GM10847 (cell line): Measurements from ENCODE around the gene TBC1D10A.

Experiments used
- POLR2A ChIP-seq: IDR thresholded peaks from 2 replicates; pipeline ENCODE4 v1.6.1; 2011; ENCODE audit not compliant: insufficient read length; ENCODE audit errors: extremely low read depth

The TBC1D10A gene

GRCh38 chr22:30244066-30244465, 82.7 kb downstream of the TBC1D10A start:
- no peak for TF ChIP-seq POLR2A

DNA sequence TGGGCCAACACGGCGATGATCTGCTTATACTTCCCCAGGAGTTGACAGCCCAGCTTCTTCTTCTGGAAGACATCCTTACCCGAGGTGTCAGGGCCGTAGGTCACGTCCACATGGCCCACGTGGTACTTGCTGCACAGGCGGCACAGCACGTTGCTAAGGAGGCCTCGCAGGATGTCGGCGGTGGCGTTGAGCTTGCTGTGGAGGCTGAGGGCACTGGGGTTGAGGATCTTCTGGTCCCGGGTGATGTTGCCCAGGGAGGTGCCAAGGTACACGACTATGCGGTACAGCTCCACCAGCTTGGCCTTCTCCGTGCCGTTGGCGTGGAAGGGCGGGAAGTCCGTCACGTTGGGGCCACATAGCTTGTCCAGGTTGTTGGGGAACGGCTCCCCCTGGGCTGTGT, 83.1 kb downstream of the TBC1D10A start:
- TF ChIP-seq POLR2A, result no peak
